ENCODE results near the gene SPAST.
A peak's percentile ranks its signal among the peaks of the same experiment; 100 is the strongest.
"Not testable (repeated sequence)": the region's sequence is repeated elsewhere in the genome, so short reads cannot be mapped to it uniquely, and the experiment has no call there.

The SPAST gene

DNA sequence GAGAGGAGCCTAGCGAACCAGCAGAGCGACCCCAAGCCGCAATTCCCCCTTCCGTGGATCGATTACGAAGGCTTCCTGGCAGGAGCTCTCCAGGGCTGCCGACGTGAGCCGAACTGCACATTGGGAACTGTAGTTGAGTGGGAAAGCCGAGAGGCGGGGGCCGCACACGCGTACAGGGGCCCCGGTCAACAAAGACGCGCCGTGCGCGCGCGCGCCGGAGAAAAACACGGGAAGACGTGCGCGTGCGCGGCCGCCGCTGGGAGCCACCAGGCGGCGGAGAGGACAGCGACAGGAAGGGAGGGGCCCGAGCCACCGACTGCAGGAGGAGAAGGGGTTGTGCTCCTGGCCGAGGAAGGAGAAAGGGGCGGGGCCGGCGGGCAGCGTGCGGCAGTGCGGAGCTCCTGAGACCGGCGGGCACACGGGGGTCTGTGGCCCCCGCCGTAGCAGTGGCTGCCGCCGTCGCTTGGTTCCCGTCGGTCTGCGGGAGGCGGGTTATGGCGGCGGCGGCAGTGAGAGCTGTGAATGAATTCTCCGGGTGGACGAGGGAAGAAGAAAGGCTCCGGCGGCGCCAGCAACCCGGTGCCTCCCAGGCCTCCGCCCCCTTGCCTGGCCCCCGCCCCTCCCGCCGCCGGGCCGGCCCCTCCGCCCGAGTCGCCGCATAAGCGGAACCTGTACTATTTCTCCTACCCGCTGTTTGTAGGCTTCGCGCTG, at the start of gene SPAST:
SPAST (plus strand) TSS at position 247 of the 711 bp plus-strand sequence; CDS start at position 523, 276 bp downstream.
- peak; percentile 97 for DNase-seq

DNA sequence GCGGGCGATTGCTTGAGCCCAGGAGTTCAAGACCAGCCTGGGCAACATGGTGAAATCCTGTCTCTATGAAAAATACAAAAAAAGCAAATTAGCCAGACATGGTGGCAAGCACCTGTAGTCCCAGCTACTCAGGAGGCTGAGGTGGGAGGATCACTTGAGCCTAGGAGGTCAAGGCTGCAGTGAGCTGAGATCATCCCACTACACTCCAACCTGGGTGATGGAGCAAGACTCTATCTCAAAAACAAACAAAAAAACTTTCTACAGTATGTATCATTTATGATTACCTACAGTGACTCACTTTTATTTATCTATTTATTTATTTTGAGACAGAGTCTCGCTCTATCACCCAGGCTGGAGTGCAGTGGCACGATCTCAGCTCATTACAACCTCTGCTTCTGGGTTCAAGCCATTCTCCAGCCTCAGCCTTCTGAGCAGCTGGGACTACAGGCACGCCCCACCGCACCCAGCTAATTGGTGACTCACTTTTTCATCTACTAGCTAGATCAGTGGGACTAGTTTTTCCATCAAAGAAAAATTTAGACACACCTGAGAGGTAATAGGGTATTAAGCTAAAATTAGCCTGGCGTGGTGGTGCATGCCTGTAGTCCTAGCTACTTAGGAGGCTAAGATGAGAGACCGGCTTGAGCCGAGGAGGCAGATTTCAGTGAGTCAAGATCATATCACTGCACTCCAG, 44.4 kb upstream of the SPAST start:
- DNase-seq = not testable (repeated sequence)

- not testable (repeated sequence) for DNase-seq
These were observed 29.0 kb upstream of the SPAST start for GRCh38 chr2:32034198-32034887.

GRCh38 chr2:32039447-32040219, 23.7 kb upstream of the SPAST start, which contains the start of gene DPY30:
Gene DPY30 (minus strand): TSS chr2:32039805. CDS start chr2:32039456, 349 bp downstream.
- peak; percentile 88 for DNase-seq

- no peak for DNase-seq
These were observed 19.8 kb upstream of the SPAST start for GRCh38 chr2:32043561-32043960.

DNA sequence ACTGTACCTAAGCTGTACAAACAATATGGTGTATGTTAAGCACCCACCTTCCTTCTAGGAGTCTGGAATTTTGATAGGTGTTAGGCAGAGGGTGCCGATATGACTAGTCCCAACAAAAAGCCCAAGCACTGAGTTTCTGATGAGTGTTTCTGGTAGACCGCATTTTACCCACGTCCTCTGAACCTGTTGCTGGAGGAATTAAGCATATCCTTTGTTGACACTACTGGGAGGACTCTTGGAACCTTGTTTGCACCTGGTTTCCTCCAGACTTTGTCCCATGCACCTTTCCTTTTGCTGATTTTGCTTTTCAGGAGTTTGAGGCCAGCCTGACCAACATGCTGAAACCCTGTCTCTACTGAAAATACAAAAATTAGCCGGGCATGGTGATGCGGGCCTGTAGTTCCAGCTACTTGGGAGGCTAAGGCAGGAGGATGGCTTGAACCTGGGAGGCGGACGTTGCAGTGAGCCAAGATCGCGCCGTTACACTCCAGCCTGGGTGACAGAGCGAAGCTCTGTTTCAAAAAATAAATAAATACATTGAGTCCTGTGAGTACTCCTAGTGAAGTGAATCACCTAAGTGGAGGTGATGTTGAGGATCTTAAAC, 11.4 kb upstream of the SPAST start:
- no peak for DNase-seq

- not testable (repeated sequence) for DNase-seq
These were observed 8.8 kb upstream of the SPAST start for GRCh38 chr2:32054583-32054982.

GRCh38 chr2:32058130-32058529, 5.2 kb upstream of the SPAST start:
- no peak for DNase-seq

GRCh38 chr2:32060266-32060665, 3.1 kb upstream of the SPAST start:
- DNase-seq = no peak

DNA sequence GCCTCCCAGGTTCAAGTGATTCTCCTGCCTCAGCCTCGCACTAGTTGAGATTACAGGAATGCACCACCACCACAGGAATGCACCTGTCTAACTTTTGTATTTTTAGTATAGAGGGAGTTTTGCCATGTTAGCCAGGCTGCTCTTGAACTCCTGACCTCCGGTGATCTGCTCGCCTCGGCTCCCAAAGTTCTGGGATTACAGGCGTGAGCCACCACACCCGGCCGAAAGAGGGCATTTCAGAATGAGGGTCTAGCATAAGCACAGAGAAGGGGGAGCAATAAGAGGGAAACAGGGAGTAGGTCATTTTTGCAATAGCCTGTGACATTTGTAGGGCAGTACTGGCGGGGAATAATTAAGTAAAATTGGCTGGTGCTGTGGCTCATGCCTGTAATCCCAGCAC, 1.9 kb upstream of the SPAST start:
- no peak for DNase-seq

DNA sequence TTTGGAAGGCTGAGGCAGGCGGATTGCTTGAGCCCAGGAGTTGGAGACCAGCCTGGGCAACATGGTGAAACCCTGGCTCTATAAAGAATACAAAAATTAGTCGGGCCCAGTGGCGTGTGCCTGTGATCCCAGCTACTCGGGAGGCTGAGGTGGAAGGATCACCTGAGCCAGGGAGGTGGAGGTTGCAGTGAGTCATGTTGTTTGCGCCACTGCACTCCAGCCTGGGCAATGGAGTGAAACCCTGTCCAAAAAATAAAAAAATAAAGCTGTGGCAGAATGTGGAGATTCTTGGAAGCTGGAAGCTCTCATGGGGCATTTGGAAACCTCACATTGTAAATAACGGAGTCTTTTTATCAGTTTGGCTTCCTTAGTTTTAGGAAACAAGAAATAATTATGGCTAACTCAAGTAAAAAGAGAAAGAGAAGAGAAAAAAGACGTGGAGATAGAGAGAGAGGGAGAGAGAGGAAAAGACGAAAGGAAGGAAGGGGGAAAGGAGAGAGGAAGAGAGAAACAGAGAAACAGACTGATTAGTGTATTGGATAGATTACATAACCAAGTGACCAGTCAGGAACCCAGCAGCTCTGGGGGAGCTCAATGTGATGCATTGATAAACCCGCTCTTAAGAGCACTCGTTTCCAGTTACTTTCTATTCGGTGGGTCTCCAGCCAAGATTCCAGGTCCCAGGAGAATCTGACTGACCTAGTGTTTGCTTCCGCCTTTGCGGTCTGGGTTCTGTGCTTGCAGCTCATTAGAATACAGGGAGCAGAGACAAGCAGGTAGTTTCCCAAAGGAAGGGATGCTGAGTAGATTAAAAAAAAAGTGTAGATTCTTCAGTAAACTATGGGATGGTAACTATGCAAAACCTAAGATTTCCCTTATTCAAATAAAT, 1.1 kb upstream of the SPAST start:
- DNase-seq = peak; percentile 19

DNA sequence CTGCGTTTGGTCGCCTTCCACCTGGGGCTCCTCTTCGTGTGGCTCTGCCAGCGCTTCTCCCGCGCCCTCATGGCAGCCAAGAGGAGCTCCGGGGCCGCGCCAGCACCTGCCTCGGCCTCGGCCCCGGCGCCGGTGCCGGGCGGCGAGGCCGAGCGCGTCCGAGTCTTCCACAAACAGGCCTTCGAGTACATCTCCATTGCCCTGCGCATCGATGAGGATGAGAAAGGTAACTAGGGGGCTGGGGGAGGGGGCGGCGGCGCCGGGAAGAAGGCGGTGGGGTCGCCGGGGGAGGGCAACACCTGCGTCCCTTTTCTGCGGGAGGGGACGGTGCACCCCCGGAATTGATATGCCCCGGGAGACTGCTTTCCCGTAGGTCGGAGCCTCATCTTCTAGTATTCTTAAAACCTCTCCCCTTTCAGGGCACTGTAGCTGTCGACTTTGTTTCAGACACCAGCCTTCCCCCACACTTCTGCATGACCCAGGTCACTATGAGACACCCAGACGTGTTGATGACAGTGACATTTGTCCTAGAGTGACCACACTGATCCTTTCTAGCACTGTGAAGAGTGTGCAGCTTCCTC, 755 bp downstream of the SPAST start:
- no peak for DNase-seq

GRCh38 chr2:32064713-32065112, 1.4 kb downstream of the SPAST start:
- no peak for DNase-seq

DNA sequence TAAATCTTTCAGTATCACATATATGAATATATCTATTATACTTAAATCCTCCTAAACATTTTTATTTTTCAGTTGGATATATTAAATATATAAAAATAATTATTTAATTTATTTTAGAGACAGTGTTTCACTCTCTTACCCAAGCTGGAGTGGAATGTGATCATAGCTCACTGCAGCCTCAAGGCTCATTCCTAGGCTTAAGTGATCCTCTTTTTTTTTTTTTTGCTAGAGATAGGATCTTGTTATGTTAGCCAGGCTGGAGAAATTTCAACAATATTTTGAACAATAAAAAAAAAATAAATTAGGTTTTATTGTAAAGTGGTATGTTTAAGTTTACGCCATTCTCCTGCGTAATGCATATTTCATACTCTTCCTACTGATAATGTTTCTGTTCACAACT, 4.2 kb downstream of the SPAST start:
- DNase-seq = no peak

DNA sequence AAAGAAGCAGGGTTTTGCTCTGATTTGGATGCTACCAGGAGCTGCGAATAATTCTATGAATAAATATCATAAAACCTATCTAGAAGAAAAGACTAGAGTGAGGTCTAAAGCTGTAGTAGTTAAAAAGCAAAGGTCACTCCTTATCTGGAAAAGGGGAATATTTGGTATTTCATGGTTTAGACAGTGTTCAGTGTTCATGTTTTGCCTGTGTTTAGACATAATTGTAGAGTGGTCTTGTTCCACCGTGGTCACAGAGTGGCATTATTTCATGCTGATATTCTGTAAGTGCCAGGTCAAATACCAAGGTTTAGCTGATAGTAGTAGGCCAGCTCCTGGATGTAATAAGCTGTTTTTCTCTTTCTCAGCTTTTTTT, 10.8 kb downstream of the SPAST start:
- DNase-seq = no peak

DNA sequence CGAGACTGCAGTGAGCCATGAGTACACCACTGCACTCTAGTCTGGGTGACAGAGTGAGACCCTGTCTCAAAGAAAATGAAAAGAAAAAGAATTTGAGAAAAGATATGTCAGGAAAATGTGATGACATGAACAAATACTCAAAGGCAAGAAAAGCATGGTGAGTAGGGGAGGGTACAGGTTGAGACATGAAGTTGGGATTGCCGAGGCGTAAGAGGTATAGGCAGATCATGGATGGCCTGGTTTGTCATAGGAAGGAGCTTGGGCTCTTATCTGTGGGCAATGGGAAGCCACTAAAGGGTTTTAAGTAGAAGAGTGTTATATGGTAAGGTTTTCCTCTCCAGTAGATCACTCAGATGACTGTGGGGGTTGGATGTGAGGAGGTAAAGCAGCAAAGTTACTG, 32.3 kb downstream of the SPAST start:
- DNase-seq = no peak

DNA sequence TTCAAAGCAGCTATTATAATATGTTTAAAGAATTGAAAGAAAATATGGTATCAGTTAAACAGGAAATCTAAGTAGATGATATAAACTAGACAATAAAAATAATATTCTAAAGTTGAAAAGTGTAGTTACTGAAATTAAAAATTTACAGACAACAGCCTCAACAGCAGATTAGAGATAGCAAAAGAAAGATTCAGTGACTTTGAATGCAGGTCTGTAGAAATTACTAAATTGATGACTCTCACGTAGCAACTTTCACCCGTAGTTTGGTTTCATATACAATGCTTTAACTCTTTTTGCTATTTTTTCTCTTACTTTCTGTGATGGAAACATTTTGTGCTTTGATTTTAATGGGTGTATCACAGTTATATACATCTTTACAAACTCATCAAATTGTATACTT, 44.8 kb downstream of the SPAST start:
- DNase-seq = no peak

GRCh38 chr2:32118055-32118454, 54.7 kb downstream of the SPAST start:
- DNase-seq = no peak

DNA sequence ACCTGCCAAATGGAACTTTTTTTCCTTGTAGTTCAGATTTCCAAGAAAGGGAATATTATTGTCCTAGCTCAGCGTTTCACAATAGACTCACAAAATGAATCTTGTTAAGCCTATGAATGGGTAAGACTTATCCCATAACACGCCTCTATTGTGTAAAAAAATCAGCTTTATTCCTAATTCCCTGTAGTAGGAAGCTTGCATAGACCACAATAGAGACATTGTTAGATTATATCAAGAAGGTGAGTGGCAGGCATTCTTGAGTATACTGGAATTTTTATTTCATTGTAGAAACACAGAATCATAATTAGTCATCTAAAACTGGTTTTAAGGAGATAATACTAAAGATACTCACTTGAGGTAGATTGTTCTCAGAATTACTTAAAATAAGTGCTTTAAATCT, 55.8 kb downstream of the SPAST start:
- no peak for DNase-seq

DNA sequence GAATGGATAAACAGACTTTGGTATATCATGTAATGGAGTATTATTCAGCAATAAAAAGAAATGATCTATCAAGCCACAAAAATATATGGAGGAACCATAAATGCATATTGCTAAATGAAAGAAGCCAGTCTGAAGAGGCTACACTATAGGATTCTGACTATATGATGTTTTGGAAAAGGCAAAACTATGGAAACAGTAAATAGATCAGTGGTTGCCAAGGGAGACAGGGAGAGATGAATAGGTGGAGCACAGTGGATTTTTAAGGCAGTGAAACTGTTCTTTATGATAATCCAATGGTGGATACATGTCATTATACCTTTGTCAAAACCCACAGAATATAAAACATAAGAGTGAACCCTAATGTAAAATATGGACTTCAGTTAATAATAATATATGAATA, 61.3 kb downstream of the SPAST start:
- no peak for DNase-seq

DNA sequence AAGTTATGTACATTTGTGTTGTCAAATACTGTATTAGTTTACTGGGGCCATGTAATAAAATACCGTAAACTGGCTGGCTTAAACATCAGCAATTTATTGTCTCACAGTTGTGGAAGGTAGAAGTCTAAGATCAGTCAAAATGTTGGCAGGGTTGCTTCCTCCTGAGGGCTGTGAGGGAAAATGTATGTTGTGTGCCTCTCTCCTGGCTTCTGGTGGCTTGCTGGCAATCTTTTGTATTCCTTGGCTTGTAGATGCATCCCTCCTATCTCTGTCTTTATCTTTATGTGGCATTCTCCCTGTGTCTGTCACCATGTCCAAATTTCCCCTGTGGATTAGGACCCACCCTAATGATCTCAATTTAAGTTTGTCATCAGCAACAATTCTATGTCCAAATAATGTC, 65.3 kb downstream of the SPAST start:
- DNase-seq = no peak
